HUES48 (cell line): ENCODE measurements around the gene ANKRD66.
A peak's percentile ranks its signal among the peaks of the same experiment; 100 is the strongest.
"Not testable (repeated sequence)": the region's sequence is repeated elsewhere in the genome, so short reads cannot be mapped to it uniquely, and the experiment has no call there.

ENCODE experiments used
- H3K27ac ChIP-seq: one replicate; pipeline ENCODE4 v1.7.0; 2013; ENCODE audit warnings: low read depth, low read length, inconsistent platforms
- H3K27me3 ChIP-seq: 2 replicates; pipeline ENCODE4 v1.6.1; 2013; ENCODE audit warnings: mild to moderate bottlenecking, low read length; ENCODE audit not compliant: control insufficient read depth, insufficient read depth
- H3K36me3 ChIP-seq: 2 replicates; pipeline ENCODE4 v1.6.1; 2013; ENCODE audit warnings: low read length; ENCODE audit not compliant: control insufficient read depth, insufficient read depth
- H3K4me1 ChIP-seq: 2 replicates; pipeline ENCODE4 v1.6.1; 2013; ENCODE audit warnings: mild to moderate bottlenecking, low read length; ENCODE audit not compliant: control insufficient read depth, insufficient read depth
- H3K4me3 ChIP-seq: 2 replicates; pipeline ENCODE4 v1.5.1; 2013; ENCODE audit warnings: mild to moderate bottlenecking, low read depth, low read length
- H3K9ac ChIP-seq: 2 replicates; pipeline ENCODE4 v1.6.1; 2013; ENCODE audit warnings: mild to moderate bottlenecking, low read depth, low read length, moderate library complexity
- H3K9me3 ChIP-seq: 2 replicates; pipeline ENCODE4 v1.6.1; 2013; ENCODE audit warnings: low read length; ENCODE audit not compliant: control insufficient read depth, insufficient read depth

ANKRD66 gene

DNA sequence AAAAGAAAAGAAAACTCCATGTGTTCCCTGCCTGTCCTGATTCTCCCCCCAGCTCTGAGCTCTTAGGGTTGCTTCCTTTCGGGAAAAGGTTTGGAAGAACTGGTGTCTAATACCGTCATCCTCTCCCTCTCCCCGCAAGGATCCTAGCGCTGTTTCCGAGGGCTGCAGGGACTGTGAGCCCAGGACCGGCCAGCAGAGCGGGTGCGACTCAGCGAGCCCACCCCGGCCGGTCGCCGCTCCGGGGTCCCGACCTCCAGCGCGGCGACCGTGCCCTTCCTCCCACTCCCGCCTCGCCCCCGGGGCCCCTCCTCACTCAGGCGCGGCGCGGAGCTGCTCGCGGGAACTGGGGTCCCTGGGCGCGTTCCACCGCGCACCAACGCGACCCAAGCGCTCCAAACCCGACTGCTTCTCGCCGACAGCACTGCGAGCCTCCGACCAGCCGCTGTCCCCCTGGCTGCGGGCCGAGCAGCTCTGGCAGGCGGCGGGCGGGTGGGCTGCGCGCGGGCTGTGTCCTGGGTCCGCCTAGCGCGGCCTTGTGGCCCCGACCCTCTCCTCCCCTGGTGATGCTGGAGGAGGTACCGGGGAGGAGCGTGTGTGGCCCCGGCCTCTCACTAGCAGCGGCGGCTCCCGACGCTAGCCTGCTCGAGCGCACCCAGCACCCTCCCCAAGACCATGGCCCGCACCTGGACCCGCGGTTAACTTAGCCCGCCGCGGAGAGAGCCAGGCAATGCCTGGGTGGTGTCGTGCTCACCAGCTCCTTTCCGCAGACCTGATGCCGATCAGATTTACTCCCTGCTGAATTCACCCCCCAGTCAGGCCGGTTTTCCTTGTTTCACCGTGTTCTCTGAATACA, 11.6 kb upstream of the ANKRD66 start, which contains the start of gene PLA2G7:
Gene PLA2G7, minus strand, starts transcription at position 509 of the 853 bp plus-strand sequence. CDS start 12,484 bp downstream, outside the sequence.
- no peaks in the 10 kb centered on the region for H3K9me3 ChIP-seq
- peak within 1 kb of the TSS; percentile 51 for H3K9ac ChIP-seq
- H3K27me3 ChIP-seq = peaks cover 34% of the 10 kb centered on the region
- H3K36me3 ChIP-seq = no peaks in the 10 kb centered on the region
- H3K4me3 ChIP-seq = peak within 1 kb of the TSS; percentile 77
- peaks cover 20% of the 10 kb centered on the region for H3K4me1 ChIP-seq
- no peak within 1 kb of the TSS for H3K27ac ChIP-seq

DNA sequence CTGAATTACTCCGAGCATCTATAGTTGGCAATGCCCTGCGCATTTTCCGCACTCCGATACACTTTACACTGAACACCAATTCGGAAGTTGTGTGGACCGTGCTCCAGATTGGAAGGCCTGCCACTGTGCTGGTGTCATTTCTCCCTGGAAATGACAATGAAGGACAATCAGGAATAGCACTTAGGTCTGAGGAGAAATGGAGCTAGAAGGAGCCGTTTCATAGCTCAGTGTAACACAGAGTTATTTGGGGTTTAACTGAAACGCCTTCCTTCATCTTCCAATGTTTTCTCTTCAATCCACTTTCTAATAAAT, 11.1 kb upstream of the ANKRD66 start:
- Histone ChIP-seq H3K9ac (peak overlapping the region; percentile 51; the same call in 1 of the 2 replicates), H3K4me3 (peak overlapping the region; percentile 77), H3K27me3 (peaks cover 34% of the 10 kb centered on the region)

DNA sequence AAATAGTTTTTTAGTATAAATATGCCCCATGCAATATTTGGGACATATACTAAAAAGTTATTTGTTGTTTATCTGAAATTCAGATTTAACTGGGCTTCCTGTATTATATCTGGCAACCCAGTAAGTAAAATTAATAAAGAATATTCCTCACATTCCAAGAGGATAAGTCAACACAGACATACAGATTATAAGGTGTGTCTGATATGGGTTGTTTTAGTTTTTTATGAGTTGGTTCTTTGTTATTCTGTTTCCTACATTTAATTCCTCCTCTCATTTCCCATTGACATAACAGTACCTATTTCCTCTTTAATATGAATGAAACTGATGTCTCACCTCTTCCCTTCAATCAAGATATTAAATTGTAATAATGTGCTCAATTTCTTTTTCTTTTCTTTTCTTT, 9.8 kb upstream of the ANKRD66 start:
- Histone ChIP-seq H3K36me3 (no peaks in the 10 kb centered on the region), H3K27ac (no peak overlapping the region), H3K4me3 (no peak overlapping the region), H3K27me3 (peaks cover 34% of the 10 kb centered on the region), H3K9ac (no peak overlapping the region), H3K4me1 (peaks cover 33% of the 10 kb centered on the region), H3K9me3 (no peaks in the 10 kb centered on the region)

More for the DNA sequence above, 11.1 kb upstream of the ANKRD66 start:
- no peaks in the 10 kb centered on the region for H3K36me3 ChIP-seq
- no peaks in the 10 kb centered on the region for H3K9me3 ChIP-seq
- no peak overlapping the region for H3K27ac ChIP-seq
- H3K4me1 ChIP-seq = peaks cover 26% of the 10 kb centered on the region

DNA sequence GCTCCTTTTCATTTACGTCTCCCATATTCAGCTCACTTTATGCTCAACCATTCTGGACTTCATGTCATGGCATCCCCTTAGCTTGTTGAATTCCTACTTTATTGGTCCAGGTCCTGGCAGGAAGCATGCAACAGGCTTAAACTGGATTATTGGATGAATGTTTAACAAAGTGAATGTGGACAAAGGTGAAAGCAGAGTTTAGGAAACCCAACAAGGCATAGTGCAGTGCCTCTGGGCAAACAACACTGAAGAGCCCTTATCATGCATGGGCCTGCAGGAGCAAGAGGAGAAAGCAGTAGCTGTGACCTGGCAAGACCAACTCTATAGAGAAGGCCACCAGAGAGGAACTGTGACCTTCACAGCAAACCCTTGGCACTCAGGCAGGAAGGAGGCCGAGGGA, 5.3 kb upstream of the ANKRD66 start:
- H3K9ac ChIP-seq = no peak overlapping the region
- H3K36me3 ChIP-seq = no peaks in the 10 kb centered on the region
- no peak overlapping the region for H3K4me3 ChIP-seq
- peaks cover 7% of the 10 kb centered on the region for H3K27me3 ChIP-seq
- H3K9me3 ChIP-seq = no peaks in the 10 kb centered on the region
- H3K4me1 ChIP-seq = peaks cover 23% of the 10 kb centered on the region
- H3K27ac ChIP-seq = no peak overlapping the region

DNA sequence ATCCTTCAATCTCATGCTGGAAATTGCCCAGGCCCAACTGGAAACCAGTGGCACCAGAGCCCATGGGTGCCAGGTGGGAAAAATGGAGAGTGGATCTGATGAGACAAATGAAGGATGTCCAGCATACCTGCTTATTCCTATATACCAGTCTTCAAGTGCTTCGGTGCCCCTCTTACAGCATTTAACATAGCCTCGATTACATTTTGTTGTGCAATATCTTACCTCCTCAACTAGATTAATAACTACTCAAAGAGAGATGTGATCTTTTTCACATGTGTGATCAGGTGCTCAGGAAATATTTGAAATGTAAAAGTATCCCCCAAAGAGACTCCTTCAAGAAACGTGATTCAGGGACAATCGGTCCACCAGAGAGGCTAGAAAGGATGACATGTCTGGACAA, 4.8 kb upstream of the ANKRD66 start:
- peaks cover 3% of the 10 kb centered on the region for H3K27me3 ChIP-seq
- no peaks in the 10 kb centered on the region for H3K36me3 ChIP-seq
- no peak overlapping the region for H3K4me3 ChIP-seq
- no peak overlapping the region for H3K9ac ChIP-seq
- no peak overlapping the region for H3K27ac ChIP-seq
- H3K9me3 ChIP-seq = no peaks in the 10 kb centered on the region
- peaks cover 22% of the 10 kb centered on the region for H3K4me1 ChIP-seq

DNA sequence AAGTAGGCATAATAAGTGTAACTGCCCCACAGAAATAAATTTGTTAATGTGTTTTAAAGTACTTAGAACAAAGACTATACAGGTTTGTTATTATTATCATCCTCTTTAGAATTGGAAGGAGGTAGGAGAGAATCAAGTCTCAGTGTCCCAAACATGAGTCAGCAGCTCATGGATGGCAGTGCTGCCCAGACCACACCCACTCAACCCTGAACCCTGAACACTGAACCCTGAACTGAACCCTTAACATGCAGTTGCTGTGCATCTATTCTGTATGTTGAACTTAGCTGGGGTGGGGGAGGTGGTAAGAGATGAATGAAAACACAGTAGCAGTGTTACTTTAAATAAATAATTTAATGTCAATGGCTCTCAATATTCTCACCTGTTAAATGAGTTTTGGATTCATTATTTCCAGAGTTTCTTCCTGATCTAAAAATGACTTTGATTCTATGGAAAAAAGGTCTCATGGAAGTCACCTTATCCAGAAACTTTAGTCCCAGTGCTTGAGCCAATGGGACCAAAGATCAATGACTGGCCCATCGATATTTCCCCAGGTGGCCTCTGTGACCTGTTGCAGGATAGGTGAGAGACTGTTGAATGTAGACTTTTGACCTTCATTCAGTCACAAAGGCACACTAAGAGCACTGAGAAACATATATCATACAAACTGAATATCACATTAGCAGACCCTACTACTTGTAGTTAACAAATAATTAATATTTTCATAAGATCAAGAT, 3.1 kb upstream of the ANKRD66 start:
- Histone ChIP-seq H3K36me3 (no peaks in the 10 kb centered on the region), H3K4me1 (peaks cover 23% of the 10 kb centered on the region)

DNA sequence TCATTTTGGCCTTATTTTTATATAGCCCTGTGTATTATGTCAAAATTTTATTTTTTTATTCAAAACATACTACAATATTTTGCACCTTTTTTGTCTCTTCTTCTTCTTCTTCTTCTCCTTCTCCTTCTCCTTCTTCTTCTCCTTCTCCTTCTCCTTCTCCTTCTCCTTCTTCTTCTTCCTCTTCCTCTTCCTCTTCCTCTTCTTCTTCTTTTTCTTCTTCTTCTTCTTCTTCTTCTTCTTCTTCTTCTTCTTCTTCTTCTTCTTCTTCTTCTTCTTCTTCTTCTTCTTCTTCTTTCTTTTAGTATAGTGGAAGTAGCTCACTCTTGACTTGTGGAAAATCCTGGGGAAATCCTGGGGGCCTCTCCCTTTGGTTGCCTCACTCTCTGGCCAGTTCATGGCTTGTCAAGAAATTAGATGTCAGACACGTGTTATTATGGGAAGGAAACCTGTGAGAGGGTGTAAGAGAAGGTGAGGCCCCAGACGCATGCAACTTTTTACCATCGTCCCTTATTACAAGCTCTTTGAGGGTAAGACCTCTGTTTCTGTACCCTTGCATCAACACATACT, 2.5 kb upstream of the ANKRD66 start:
- H3K4me1 ChIP-seq = peaks cover 29% of the 10 kb centered on the region
- H3K27me3 ChIP-seq, H3K36me3 ChIP-seq: not testable (repeated sequence)

More for the DNA sequence above, 3.1 kb upstream of the ANKRD66 start:
- Histone ChIP-seq H3K9ac (no peak overlapping the region), H3K4me3 (no peak overlapping the region), H3K27me3 (no peaks in the 10 kb centered on the region), H3K9me3 (no peaks in the 10 kb centered on the region), H3K27ac (no peak overlapping the region)

DNA sequence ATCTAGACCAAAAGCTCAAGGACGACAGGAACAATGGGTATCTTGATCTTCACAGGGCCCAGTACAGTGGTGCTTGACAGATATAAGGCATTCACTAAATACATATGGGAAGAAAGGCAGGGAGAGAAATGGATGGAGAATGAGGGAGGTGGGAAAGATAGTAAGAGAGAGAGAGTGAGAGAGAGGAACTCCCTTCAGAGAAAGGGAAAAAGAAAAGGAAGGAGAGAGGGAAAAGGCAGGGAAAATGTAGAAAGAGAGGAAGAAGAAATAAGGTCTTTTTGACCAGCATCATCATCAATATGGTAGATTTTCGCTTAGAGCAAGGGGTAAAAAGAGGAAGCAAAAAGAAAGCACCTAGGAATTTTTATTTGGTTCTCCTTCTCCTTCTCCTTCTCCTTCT, 760 bp upstream of the ANKRD66 start:
- H3K9ac ChIP-seq = no peak overlapping the region
- no peaks in the 10 kb centered on the region for H3K36me3 ChIP-seq
- H3K27ac ChIP-seq = no peak overlapping the region
- H3K27me3 ChIP-seq = no peaks in the 10 kb centered on the region
- no peak overlapping the region for H3K4me3 ChIP-seq
- no peaks in the 10 kb centered on the region for H3K9me3 ChIP-seq
- H3K4me1 ChIP-seq = peaks cover 21% of the 10 kb centered on the region

More for the DNA sequence above, 2.5 kb upstream of the ANKRD66 start:
- not testable (repeated sequence) for H3K9ac ChIP-seq, H3K27ac ChIP-seq, H3K4me3 ChIP-seq, H3K9me3 ChIP-seq

DNA sequence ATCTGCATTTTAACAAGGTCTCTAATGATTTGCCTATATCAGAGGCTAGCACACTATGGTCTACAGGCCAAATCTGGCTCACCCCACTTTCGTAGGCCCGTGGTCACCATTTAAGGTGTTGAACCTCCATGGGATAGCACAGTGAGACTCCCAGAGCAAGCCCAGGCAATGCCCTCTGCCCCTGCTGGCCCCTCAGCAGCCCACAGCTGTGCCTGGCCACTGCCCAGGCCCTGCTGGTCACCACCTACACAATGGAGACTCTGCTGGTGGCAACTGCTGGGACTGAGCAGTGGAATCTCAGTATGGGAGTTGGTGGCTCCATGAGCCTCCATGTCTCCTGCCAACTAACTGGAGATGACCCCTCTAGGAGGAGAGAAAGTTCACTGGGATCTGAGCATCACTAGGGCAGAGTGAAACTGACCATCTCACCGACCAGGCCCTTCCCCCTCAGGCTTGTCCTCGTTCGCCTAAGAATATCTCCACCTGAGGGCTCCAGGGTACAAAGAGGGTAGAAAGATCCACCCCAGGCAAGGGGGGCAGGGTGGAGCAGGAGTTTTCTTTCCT, 2.3 kb downstream of the ANKRD66 start:
- Histone ChIP-seq H3K9me3 (no peaks in the 10 kb centered on the region), H3K27ac (no peak overlapping the region)

DNA sequence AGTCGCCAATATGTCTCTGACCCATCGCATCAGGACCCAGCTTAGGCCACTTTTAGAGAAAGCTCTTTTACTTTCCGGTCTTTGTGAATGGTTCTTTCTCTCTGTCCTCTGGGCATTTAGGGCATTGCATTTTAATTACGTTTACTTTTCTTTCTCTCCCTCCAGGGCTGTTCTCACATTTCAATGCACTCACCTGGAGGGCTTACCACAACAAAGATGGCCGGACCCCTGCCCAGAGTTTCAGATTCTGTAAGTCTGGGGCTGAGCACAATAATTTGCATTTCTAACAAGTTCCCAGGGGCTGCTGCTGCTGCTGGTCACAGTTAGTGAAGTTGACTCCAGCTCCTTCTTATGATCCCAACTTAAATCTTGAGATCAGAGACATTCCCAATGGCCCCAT, 3.0 kb downstream of the ANKRD66 start:
- no peaks in the 10 kb centered on the region for H3K36me3 ChIP-seq
- no peak overlapping the region for H3K4me3 ChIP-seq

More for the DNA sequence above, 2.3 kb downstream of the ANKRD66 start:
- Histone ChIP-seq H3K36me3 (no peaks in the 10 kb centered on the region), H3K4me1 (peaks cover 17% of the 10 kb centered on the region), H3K9ac (no peak overlapping the region), H3K4me3 (no peak overlapping the region), H3K27me3 (no peaks in the 10 kb centered on the region)

More for the DNA sequence above, 3.0 kb downstream of the ANKRD66 start:
- H3K4me1 ChIP-seq = peaks cover 17% of the 10 kb centered on the region
- no peak overlapping the region for H3K9ac ChIP-seq
- no peaks in the 10 kb centered on the region for H3K9me3 ChIP-seq
- H3K27ac ChIP-seq = peak overlapping the region; percentile 87
- H3K27me3 ChIP-seq = no peaks in the 10 kb centered on the region
